Panc1 (cell line): Measurements from ENCODE around the gene PTPRH. TPM values are rescaled to one million over a fixed set of nuclear protein-coding genes. Genes with fewer than 3 reads are reported as not detected.

Source experiments
- ATAC-seq: fragments of 200-7000 bp; cut with Tn5 transposase; 2 replicates; pipeline ENCODE4 v1.9.1; 2020; ENCODE audit warnings: mild to moderate bottlenecking, moderate library complexity
- BruUV-seq: library from RNA; stranded (reverse); fragments of 400-500 nt; replicated peaks from 2 replicates; lab custom pipeline; 2021; lab: Mats Ljungman, UMichigan
- CTCF ChIA-PET: fragments of 300-600 bp; sonication (Branson Sonifier 250); formaldehyde crosslinking; loops from one replicate; lab custom pipeline; 2022; ENCODE audit warnings: antibody characterized with exemption; lab: Charles Lee
- POLR2A ChIA-PET: fragments of 300-600 bp; sonication (Branson Sonifier 250); formaldehyde crosslinking; loops from one replicate; lab custom pipeline; 2022; ENCODE audit warnings: antibody characterized with exemption; lab: Charles Lee
- DNase-seq: peaks from one replicate; pipeline ENCODE4 v3.0.0-alpha.2; 2010; ENCODE audit warnings: low read depth, low spot score
- H3K27ac ChIP-seq: 2 replicates; pipeline ENCODE4 v1.5.1; 2011; ENCODE audit warnings: mild to moderate bottlenecking, low read length, inconsistent platforms
- H3K27me3 ChIP-seq: fragments of 200-500 bp; sonication (Bioruptor generic); 2 replicates; pipeline ENCODE4 v1.6.0; 2014; ENCODE audit warnings: low read length, inconsistent platforms; ENCODE audit not compliant: control insufficient read depth, insufficient read depth
- H3K36me3 ChIP-seq: fragments of 200-500 bp; sonication (Bioruptor generic); 2 replicates; pipeline ENCODE4 v1.5.1; 2014; ENCODE audit warnings: inconsistent platforms, mild to moderate bottlenecking, low read length, moderate library complexity; ENCODE audit not compliant: control insufficient read depth, insufficient read depth
- H3K4me1 ChIP-seq: 2 replicates; pipeline ENCODE4 v1.5.1; 2011; ENCODE audit warnings: inconsistent platforms, mild to moderate bottlenecking, low read length, moderate library complexity; ENCODE audit not compliant: control insufficient read depth, insufficient read depth
- H3K4me3 ChIP-seq, 2 experiments: 2 replicates each; pipeline ENCODE4 v1.5.1; 2011 to 2012; ENCODE audit warnings: low read depth in 2 of 2, low read length in 2 of 2, mild to moderate bottlenecking in 2 of 2, inconsistent platforms in 1 of 2, moderate library complexity in 1 of 2
- H3K9me3 ChIP-seq: fragments of 200-500 bp; sonication (Bioruptor generic); 2 replicates; pipeline ENCODE4 v1.5.1; 2014; ENCODE audit warnings: low read depth, mild to moderate bottlenecking, inconsistent platforms, low read length, moderate library complexity; ENCODE audit not compliant: control insufficient read depth, insufficient read depth
- CTCF ChIP-seq: fragments of 450-650 bp; IDR thresholded peaks from 2 replicates; pipeline ENCODE4 v1.5.1; 2017; ENCODE audit warnings: mild to moderate bottlenecking
- POLR2AphosphoS5 ChIP-seq: IDR thresholded peaks from 2 replicates; pipeline ENCODE4 v1.6.1; 2012; ENCODE audit warnings: mild to moderate bottlenecking, low read depth, low read length, moderate library complexity
- SIN3A ChIP-seq: IDR thresholded peaks from 2 replicates; pipeline ENCODE4 v1.6.1; 2012; ENCODE audit warnings: low read depth, mild to moderate bottlenecking, low read length, moderate library complexity, borderline replicate concordance; ENCODE audit not compliant: insufficient read depth
- TCF7L2 ChIP-seq: IDR thresholded peaks from 2 replicates; pipeline ENCODE4 v1.6.1; 2011; ENCODE audit warnings: mild to moderate bottlenecking, low read depth, low read length, inconsistent platforms
- in situ Hi-C: cut with HindIII; loops from 2 replicates; pipeline ENCODE4 v1.10.0; 2016; ENCODE audit warnings: low sequenced_read_pairs, low pct_unique_long_range_greater_than_20kb
- intact Hi-C: fragments of 100-400 bp; cut with micrococcal nuclease; formaldehyde crosslinking; loops from one replicate; pipeline ENCODE4 v1.10.0; 2022; ENCODE audit not compliant: unreplicated experiment
- total RNA-seq: library from RNA; stranded (reverse); gene quantifications from one replicate; pipeline ENCODE4 v1.2.1, GENCODE V29; 2021; ENCODE audit not compliant: unreplicated experiment
- TF ChIP-seq, protein P1 (sequence below), 2 experiments: IDR thresholded peaks; 2 replicates each; pipeline ENCODE4 v1.6.1; 2011 to 2012; ENCODE audit warnings: low read depth in 2 of 2, control low read depth in 1 of 2, low read length in 1 of 2, mild to moderate bottlenecking in 1 of 2, moderate library complexity in 1 of 2; ENCODE audit not compliant: insufficient read depth in 1 of 2

Gene PTPRH
- total RNA-seq, 1 experiment from 2014 or later = 42.8 TPM

DNA sequence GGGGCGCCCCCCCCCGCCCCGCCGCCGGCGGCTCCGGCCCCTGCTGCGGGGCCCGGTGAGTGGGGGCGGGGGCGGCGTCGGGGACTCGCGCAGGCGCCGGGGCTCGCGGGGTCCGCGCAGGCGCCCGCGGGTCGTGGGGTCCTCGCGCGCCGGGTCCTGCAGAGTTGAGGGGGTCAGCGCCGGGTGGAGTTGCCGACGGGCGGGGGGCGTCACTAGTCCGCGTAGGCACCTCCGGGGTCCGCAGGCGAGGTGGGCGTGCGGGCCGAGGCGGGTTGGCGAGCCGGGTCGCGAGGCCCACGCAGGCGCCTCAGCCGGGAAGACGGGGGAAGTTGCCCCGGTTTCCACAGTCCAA is 49.2 kb upstream of the PTPRH start:
- ATAC-seq (peak; percentile 36), DNase-seq (no peak)
- peaks cover 5% of the 10 kb centered on the region; the same call in 1 of the 2 replicates for H3K36me3 ChIP-seq
- TF ChIP-seq, protein P1, sequence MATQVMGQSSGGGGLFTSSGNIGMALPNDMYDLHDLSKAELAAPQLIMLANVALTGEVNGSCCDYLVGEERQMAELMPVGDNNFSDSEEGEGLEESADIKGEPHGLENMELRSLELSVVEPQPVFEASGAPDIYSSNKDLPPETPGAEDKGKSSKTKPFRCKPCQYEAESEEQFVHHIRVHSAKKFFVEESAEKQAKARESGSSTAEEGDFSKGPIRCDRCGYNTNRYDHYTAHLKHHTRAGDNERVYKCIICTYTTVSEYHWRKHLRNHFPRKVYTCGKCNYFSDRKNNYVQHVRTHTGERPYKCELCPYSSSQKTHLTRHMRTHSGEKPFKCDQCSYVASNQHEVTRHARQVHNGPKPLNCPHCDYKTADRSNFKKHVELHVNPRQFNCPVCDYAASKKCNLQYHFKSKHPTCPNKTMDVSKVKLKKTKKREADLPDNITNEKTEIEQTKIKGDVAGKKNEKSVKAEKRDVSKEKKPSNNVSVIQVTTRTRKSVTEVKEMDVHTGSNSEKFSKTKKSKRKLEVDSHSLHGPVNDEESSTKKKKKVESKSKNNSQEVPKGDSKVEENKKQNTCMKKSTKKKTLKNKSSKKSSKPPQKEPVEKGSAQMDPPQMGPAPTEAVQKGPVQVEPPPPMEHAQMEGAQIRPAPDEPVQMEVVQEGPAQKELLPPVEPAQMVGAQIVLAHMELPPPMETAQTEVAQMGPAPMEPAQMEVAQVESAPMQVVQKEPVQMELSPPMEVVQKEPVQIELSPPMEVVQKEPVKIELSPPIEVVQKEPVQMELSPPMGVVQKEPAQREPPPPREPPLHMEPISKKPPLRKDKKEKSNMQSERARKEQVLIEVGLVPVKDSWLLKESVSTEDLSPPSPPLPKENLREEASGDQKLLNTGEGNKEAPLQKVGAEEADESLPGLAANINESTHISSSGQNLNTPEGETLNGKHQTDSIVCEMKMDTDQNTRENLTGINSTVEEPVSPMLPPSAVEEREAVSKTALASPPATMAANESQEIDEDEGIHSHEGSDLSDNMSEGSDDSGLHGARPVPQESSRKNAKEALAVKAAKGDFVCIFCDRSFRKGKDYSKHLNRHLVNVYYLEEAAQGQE (IDR thresholded peaks at IDR 0.05; ENCODE audit: insufficient read depth in 1 of 2, low read depth in 2 of 2, low read length in 1 of 2) = no peak
- TF ChIP-seq SIN3A = no peak
- TF ChIP-seq POLR2AphosphoS5 = no peak
- no peak for TF ChIP-seq CTCF
- no peak for TF ChIP-seq TCF7L2
- intact Hi-C loops = no loop called here
- peaks cover 41% of the 10 kb centered on the region for H3K4me1 ChIP-seq
- no peaks in the 10 kb centered on the region for H3K9me3 ChIP-seq
- H3K27ac ChIP-seq = peak overlapping the region; percentile 84
- H3K4me3 ChIP-seq = peak overlapping the region; percentile 81 to 96
- no TSS peak for BruUV-seq
- ChIA-PET CTCF (interaction anchor here (0.5 kb wide), 1 partner anchor 77 kb away, joined by 13 read pairs; no protein-coding TSS in a partner anchor), POLR2A (interaction anchor here (0.9 kb wide), 2 partner anchors 21 to 81 kb away, joined by 4 to 7 read pairs; partner anchors contain the start of gene HSPBP1)
- in situ Hi-C loops = no loop called here
- H3K27me3 ChIP-seq = no peaks in the 10 kb centered on the region

- in situ Hi-C loops = no loop called here
Measured at GRCh38 chr19:55257461-55258420, 48.4 kb upstream of the PTPRH start.

More at GRCh38 chr19:55257461-55258420, 48.4 kb upstream of the PTPRH start:
- Histone ChIP-seq H3K9me3 (no peaks in the 10 kb centered on the region), H3K4me3 (peak overlapping the region; percentile 81 to 96), H3K27me3 (no peaks in the 10 kb centered on the region), H3K36me3 (peaks cover 5% of the 10 kb centered on the region; the same call in 1 of the 2 replicates), H3K27ac (peak overlapping the region; percentile 91), H3K4me1 (peaks cover 48% of the 10 kb centered on the region)
- ATAC-seq (no peak), DNase-seq (no peak)
- BruUV-seq = no TSS peak
- POLR2A ChIA-PET = interaction anchor here (0.6 kb wide), 1 partner anchor 101 kb away, joined by 3 read pairs; no protein-coding TSS in a partner anchor
- CTCF ChIA-PET = no interaction called here
- TF ChIP-seq SIN3A (peak; percentile 67; the same call in 1 of the 2 replicates), TCF7L2 (no peak)
- intact Hi-C loops = no loop called here
